GM18907 (cell line): ENCODE measurements around the gene FAM47E.

Experiments used
- ATAC-seq: cut with Tn5 transposase; IDR thresholded peaks from one replicate; pipeline ENCODE4 v1.9.1; 2021; ENCODE audit warnings: mild to moderate bottlenecking, moderate library complexity; ENCODE audit not compliant: unreplicated experiment

Gene FAM47E

DNA sequence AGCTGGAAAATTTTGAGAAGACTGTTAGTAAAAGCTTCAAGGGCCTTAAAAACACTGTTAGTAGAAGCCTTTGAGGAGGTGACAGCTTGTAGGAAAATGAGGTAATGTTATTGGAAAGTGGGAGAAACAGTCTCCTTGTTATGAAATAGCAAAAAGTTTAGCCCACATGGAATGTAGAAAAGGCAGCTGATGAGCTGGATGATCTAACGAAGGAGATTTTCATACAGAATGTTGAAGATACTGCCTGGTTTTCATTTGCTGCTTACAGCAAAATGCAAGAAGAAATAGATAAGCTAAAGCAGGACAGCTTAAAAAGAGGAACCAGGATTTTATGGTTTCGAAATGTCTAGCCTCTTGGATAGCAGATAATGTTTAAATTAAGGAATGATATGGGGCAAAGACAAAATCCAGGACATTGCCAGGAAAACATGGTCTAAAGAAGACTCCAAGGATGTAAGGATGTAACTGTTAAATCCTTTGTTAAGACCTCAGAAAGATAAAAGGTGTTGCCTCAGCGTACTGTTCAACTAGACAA is 44.8 kb downstream of the FAM47E start:
- no peak for ATAC-seq

DNA sequence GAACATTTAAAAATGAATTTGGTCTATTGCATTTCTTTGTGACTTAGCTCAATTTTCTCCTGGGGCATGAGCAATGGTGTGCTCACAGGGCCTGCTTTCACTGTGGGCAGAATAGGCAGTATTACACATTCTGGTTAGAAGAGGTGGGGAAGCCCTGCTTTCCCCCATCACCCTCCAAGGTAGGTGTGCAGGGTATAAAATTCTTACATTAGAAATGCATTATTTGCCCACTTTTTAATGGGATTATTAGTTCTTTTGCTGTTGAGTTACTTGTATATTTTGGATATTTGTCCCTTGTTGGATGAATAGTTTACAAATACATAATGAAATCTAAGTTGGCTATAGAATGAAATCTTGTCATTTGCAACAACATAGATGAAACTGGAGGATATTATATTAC is 46.7 kb downstream of the FAM47E start:
- no peak for ATAC-seq

DNA sequence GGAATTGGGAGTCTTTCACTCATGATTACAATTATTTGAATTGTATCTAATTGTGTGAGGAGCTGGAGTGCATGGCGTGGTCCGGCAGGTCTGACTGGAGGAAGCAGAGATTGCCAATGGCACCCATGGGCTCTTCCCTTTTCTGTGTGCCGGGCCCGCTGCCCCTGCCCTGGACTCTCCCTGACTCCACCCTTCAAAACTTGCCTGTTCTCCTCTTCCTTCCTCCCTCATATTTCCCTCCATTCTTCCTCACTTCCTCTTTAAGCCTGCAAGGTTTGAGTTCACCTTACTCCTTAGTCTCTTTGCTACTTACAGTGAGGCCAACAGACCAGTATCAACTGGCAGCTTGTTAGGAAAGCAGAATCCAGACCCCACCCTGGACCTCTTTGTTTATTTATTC is 48.5 kb downstream of the FAM47E start:
- ATAC-seq, result no peak

DNA sequence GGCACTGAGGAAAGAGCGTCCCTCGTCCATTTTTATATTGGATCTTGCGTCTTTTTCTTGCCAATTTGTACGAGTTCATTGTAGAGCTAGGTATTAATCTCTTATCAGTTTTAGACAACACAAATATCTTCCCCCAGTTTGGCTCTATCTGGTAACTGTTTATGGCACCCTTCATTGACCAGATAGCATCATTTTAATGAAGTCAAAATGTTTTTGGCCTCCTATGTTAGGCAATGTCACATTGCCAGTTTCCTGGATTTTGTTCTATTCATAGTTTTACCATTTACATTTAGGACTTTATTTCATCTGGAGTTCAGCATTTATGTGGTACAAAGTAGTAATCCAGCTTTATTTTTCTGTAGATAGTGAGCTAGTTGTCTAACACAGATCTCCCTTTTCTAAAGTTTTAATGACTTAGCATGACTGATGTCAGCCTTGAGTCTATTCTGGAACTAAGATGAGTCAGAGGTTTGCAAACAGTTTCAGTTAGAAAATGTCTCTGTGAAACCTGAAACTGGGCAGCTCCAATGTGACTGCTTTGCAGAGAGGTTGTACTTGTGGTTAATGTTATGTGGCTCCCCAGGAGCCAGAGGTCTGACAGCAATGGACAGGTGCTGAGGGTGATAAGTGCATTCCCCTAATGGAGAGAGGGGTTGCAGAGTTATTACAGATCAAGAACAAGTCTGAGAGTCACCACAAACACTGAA is 49.7 kb downstream of the FAM47E start:
- peak; percentile 99 for ATAC-seq

DNA sequence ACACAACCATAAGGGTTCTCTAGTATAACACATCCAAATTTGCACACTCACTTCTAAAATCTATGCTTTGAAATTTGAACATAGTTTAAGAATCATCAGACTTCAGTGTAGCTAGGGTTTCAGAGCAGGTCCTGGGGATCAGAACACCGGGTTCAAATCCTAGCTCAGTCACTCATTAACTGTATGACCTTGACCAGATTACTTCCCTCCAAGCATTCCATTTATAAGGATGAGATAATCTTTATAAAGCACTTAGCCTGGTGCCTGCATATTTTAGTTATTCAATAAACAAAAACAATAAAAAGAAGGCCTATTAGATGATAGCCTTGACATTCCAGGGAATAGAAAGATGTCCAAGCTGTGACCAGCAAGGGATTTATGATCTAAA is 50.2 kb downstream of the FAM47E start:
- ATAC-seq, result no peak

DNA sequence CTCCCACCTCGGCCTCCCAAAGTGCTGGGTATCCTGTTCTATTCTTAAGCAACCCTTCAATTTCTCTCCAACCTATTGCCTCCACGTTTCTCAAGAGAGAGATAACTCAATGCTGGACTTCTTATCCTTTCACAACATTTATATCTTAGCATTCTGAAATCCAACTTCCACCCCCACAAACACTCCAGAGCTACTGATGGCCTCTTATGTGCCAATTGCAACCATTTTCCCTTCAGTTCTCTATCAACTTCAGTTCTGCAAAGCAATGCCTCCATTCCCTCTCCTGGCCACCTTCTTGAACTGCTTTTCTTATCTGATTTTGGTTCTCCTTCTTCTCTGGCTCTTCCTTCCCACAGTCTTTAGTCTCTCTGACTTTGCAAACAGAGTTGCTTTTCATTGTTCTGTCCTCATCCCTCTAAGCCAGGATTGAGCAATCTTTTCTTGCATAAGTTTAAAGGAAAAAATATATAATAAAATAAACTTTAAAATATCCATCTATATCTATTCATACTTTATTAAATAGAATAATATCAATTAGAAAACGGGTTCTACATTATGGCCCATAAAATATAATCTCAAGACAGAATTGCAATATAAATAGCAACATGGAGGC is 51.4 kb downstream of the FAM47E start:
- no peak for ATAC-seq

DNA sequence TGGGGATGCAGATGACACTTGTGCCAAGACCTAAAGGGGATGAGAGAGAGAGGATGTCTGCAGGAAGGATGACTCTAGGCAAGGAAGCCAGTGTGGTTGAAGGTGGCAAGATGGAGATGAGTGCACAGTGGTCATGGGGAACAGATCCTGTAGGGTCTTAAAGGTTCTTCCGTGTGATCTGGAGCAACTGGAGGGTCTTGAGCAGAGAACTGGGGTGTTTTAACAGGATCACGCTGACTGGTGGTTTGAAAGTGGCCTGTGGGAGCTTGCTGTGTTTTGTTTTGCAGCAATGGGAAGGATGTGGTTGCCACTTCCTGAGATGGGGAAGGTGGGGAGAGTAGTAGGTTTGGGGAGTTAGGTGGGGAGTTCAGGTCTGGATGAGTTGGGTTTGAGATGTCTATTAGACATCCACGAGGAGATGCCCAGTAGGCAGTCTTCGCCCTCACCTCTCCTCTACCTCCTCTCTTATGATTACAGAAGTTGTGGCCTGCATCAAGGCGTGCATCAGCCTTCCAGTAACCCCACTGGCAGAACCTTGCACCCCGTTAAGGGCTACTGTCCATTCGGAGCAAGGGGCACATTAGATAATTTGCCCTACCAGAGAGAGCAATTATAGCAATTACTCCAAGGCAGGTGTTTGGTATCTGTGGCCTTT is 53.6 kb downstream of the FAM47E start:
- ATAC-seq, result no peak

DNA sequence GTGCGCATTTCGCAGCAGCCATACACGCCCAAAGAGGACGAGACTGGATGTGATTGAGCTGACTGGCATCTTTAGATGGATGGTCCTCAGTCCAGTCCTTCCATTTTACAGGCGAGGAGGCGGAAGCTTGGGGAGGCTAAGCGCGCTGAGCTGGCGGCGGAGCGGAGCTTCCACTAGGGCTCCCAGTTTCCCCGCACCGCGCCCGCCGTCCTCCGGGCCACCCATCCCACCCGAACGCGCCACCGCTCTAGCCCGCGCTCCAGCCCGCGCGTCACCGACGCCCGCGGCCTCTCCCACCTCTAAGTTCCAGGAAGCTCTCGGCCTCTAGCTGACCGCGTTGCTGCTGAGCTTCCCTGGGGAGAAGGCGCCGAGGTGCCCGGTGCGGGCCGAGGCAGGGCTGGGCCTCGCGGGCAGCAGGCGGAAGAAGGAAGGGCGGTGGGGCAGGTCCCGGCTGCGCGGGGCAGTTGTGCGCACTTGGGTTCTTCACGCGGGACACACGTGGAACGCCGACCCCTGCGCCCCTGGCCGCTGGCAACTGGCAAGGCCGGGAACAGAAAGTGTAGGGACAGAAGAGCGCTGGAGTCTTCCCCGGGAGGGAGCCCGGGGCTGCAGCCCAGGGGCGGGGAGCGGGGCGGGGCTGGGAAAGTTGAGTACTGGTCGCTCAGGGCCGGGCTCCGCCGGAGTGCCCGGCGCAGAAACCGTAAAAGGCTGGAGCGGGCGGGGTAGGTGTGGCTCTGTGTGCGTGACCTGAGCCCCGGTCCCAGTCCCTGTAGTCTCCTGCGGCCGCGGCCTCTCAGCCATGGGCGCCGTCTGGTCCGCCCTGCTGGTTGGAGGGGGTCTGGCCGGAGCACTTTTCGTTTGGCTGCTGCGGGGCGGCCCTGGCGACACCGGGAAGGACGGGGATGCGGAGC is 54.7 kb downstream of the FAM47E start, which contains the start of gene STBD1:
Gene STBD1 (plus strand): TSS at position 763 of the 911 bp plus-strand sequence. CDS start 37 bp downstream, at position 800.
- no peak for ATAC-seq

DNA sequence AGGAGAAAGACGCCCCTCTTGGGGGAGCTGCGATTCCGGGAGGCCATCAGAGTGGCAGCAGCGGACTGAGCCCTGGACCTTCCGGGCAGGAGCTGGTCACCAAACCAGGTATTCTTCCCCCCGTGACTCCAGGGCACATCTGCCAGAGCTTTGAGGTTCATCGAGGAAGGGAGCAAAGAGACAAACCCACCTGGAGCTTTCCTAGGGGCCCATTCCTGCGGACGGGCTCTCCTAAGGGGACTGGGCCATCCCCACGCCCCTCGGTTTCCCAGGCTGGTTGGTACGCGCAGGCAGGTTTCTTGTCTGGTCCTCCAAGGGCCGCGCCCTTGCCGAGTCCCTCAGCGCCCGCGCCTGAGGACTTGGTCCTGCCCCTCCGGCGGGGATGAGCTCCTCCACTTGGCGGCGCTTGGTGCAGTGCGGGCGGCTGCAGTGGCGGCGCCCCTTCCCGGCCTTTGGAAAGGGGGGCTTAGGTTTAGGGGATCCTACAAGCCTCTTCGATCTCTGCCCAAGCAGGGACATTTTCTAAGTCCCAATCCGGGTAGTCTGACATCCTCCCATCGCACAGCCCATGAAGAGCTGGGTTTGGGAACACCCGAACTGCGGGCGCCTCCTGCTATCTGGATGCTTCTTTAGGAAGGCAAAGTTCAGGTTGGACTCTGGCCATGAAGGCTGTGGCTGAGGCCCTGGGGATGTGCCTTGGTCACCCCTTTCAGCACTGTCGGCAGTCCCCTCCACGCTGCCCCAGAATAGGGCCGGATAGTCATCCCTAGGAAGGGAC is 55.5 kb downstream of the FAM47E start:
- no peak for ATAC-seq

DNA sequence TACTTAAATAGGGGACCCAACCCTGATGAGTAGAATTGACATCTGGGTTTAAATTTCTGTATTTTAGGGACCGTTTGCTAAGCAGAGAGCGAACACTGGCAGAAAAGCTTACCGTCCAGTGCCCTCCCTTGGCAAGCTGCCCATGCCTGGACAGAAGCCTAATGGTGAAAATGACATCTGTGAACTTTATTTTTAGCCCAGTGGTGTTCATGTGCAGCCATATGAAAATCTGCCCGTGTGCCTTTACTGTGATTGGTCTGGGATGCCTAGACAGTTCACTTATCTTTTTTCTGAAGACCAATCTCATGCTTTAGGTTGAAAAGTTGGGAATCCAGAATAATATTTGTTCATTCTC is 56.1 kb downstream of the FAM47E start:
- ATAC-seq, result no peak

DNA sequence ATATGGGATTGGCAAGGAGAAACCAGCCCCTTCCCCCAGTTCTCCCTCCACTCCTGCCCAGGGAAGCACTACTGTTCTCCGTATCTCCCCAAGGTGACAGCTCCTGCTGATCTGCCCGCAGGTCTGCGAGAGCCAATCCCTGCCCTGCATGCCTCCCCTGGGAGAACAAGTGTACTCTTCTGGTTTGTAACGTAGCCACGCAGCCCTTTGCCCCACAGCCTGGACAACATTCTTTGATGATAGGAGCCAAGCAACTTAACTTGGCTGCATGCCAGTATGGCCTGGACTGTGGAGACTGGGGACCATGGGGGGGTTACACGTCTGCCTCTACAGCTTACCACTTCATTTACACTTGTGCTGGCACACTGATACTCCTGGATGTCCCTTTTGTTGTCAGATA is 57.0 kb downstream of the FAM47E start:
- no peak for ATAC-seq

DNA sequence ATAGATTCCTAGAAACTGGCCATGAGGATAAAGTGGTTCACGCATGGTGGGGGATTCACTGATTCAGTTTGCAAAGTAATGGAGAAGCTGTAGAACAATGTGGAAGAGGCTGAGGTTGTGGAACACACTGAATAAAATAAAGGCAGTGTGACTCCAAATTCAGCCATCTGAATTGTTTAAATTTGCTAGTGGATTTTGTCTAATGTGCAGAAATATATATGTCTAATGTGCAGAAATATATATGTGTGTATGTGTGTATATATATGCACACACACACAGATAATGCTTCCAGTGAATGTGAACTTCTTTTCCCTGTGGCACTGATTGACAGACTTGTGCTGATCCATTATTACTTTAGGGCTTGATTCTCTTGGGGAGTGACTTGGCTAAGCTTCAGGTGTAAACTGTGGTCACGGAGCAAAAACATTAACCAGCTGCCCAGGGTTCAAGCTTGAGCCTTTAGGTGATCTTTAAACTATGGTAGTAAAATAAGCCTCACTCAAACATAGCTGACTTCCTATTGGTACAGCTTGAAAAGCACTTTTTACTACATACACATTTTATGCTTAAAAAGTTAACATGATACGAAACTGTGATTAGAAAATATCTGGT is 58.5 kb downstream of the FAM47E start:
- no peak for ATAC-seq

DNA sequence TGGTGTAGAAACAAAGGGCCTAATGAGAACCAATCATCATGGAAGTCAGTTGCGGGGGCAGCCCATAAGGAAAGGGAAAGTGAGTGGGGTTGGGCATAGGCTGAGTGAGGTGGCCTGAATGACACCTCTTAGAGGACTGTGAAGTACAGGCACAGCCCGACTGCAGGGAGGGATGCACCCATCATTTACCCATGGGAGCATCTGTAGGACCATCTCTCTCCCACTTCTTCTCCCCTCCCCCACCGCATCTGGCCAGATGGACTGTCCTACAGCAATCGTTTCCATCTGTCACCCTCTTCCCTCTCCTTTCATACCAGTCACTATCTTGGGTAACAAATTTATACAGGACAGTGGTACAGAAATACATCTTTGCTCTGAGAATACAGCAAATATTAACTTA is 59.2 kb downstream of the FAM47E start:
- no peak for ATAC-seq

DNA sequence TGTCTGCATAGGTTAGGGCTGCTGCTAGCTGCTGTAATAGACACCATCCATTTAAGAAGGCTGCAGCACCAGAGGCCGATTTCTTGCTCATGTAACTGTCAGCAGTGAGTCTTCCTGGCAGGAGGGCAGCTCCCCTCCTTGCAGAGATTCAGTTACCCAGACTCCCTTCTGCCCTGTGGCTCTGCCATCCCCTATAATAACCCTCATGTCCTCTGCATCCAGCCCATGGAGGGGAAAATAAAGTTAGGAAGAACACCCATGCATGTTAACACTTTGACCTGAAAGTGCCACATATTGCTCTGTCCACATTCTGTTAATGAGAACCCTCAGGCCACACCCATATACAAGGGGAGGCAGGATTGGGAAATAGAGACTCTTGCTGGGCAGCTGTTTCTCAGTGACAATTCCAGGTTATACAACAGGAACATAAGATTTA is 60.4 kb downstream of the FAM47E start:
- no peak for ATAC-seq

DNA sequence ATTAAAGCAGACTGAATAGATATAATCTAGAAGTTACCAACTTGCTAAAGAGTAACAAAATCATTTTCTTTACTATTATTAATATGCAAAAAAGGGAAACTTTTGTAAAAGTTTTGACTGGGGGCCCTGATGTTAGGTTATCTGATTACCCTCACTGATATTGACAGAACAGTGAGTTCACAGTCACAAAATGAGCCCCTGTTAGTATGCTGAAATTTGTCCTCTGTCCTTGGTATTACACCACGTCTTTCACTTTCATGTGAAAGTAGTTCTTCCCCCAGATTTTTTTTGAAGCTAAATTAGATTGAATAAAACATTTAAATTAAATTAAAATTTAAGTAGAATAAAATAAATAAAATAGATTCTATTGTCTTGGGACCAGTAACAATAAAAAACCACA is 60.9 kb downstream of the FAM47E start:
- ATAC-seq, result no peak

DNA sequence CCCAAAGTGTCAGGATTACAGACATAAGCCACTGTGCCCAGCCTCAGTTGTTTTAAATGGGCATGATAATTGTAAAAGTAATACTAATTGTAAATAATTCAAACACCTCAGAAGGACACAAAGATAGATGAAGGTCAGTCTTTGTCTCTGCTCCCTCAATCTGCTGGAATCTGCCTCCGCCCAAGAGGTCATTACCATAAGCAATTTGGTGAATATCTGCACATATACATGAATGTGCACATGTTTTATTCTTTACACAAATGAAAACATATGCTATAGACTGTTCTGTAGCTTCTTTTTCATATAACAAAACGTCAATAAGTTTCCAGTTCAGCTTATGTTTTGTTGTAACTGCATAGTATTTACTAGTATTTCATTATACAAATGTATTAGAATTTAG is 62.0 kb downstream of the FAM47E start:
- no peak for ATAC-seq

DNA sequence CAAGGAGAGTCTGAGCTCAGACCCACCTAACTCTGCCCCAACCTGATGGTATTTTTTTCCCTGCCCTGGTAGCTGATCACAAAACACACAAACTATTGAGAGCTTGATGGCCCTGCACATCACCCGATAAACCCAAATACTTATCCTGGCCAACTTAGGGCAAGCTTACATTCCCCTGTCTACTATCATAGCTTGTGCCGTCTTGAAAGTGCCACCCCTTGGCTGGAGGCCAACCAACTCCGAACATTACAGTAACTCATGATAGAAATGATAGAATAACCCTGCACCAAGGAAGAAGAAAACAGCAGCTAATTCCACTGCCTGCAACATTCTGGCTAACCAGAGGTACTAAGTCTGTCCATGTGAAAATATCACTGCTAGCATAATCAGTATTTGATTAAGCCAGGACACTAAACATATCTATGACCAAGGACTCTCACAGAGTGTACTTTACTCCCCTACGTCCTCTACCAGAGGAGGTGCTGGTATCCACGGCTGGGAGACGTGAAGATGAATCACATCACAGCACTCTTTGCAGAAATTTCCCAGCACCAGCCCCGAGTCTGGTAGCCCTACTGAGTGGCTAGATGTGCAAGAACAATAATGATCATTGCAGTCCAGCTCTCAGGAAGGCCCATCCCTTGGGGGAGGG is 63.9 kb downstream of the FAM47E start:
- ATAC-seq, result no peak

DNA sequence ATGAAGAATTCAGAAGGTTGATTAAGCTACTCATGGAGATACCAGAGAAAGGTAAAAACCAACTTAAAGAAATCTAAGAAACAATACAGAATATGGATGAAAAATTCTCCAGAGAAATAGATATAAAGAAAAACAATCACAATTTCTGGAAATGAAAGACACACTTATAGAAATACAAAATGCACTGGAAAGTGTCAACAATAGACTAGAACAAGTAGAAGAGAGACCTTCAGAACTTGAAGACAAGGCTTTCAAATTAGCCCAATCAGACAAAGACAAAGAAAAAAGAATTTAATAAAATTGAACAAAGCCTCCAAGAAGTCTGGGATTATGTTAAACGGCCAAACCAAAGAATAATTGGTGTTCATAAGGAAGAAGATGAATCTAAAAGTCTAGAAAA is 64.6 kb downstream of the FAM47E start:
- no peak for ATAC-seq

DNA sequence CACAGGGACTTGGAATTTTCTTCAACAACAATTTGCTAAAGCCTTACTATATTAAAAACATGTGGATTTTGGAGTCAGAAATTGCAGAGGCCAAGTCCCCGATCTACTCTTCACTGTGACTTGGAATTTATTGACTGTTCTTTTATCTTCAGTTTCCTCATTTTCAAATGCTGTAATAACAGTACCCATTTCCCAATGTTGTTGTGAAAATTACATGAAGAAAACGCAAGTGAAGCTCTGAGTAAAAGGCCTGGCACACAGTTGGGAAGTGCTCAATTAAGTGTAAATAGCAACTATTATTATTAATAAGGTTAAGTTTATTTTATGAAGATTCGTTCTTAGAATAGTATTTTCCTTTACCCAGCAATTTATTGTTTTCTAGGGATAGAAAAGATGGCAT is 70.7 kb downstream of the FAM47E start:
- no peak for ATAC-seq
